Colonic mucosa (tissue), 4 donors: ENCODE data around the gene HOXA10. TPM values are rescaled to one million over a fixed set of nuclear protein-coding genes. Genes with fewer than 3 reads are reported as not detected.

Experiments
- DNase-seq: peaks from one replicate; pipeline ENCODE4 v3.0.0-alpha.2; 2020
- H3K27ac ChIP-seq: fragments of 200-600 bp; one replicate; pipeline ENCODE4 v1.8.0; 2021
- H3K27me3 ChIP-seq: fragments of 200-600 bp; one replicate; pipeline ENCODE4 v1.8.0; 2021
- H3K36me3 ChIP-seq: fragments of 200-600 bp; one replicate; pipeline ENCODE4 v1.8.0; 2021
- H3K4me1 ChIP-seq: fragments of 200-600 bp; one replicate; pipeline ENCODE4 v1.8.0; 2021; ENCODE audit warnings: mild to moderate bottlenecking
- H3K4me3 ChIP-seq: fragments of 200-600 bp; one replicate; pipeline ENCODE4 v1.8.0; 2021
- H3K9ac ChIP-seq, 2 donors: one replicate each; pipeline ENCODE4 v1.7.0; 2013; ENCODE audit warnings: control low read depth in 2 of 2, low read depth in 2 of 2, low read length in 2 of 2
- H3K9me3 ChIP-seq: fragments of 200-600 bp; one replicate; pipeline ENCODE4 v1.8.0; 2021
- intact Hi-C: fragments of 100-400 bp; cut with DNase I; formaldehyde crosslinking; loops from one replicate; pipeline ENCODE4 v1.14.1; 2022
- total RNA-seq, 2 donors: library from RNA; stranded (reverse); fragmentation: NEBNext Ultra II Directional in 1 of 2; extraction: Animal tissue kit (Norgen Biotek cat#: 25700) in 1 of 2; gene quantifications; one replicate each; pipeline ENCODE4 v1.2.1, GENCODE V29; 2021
- TF ChIP-seq, protein P1 (sequence below): fragments of 200-600 bp; IDR thresholded peaks from one replicate; pipeline ENCODE4 v1.8.0; 2022; ENCODE audit warnings: antibody characterized with exemption, mild to moderate bottlenecking
- donor health status: healthy.
- donor health status: DM: no; HTN: no; CAD: no.
- donor health status: DM: no; HTN: no; CAD: no.

The HOXA10 gene
- total RNA-seq, 2 donors from 2014 or later, result 25.4 to 26.0 TPM

DNA sequence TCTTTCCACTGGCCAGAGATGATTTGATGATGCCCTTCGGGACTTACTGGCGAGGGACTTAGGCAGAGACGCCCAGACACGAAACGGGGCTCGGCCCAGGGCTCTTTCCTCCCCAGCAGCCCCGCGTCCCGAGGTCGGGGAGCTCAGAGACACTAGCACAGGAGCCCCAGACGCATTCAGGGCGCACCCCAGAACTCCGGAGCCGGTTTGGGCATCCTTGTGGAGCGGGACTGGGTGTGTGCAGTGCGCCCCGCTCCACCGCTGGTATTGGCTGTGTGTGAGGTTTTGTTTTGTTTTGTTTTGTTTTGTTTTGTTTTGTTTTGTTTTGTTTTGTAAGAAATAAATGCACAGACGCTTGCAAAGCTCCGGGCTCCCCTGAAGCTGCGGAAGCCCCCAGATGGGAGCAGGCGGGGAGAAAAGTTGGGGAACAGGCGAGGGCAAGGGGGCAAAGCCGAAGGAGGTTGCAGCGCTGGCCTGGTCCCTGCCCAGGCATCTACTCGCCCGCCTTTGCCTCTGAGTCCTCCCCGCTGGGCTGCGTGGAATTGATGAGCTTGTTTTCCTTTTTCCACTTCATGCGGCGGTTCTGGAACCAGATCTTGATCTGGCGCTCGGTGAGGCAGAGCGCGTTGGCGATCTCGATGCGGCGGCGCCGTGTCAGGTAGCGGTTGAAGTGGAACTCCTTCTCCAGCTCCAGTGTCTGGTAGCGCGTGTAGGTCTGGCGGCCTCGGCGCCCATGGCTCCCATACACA is 28.8 kb downstream of the HOXA10 start:
- no peaks in the 10 kb centered on the region for H3K36me3 ChIP-seq
- no peaks in the 10 kb centered on the region for H3K9me3 ChIP-seq
- H3K4me3 ChIP-seq, result no peak overlapping the region
- peak overlapping the region; percentile 84 for H3K27ac ChIP-seq
- intact Hi-C loops, result no loop called here
- H3K4me1 ChIP-seq, result peaks cover 17% of the 10 kb centered on the region
- DNase-seq, result peak; percentile 47
- H3K9ac ChIP-seq, result peak overlapping the region; percentile 46 to 100
- TF ChIP-seq, protein P1, sequence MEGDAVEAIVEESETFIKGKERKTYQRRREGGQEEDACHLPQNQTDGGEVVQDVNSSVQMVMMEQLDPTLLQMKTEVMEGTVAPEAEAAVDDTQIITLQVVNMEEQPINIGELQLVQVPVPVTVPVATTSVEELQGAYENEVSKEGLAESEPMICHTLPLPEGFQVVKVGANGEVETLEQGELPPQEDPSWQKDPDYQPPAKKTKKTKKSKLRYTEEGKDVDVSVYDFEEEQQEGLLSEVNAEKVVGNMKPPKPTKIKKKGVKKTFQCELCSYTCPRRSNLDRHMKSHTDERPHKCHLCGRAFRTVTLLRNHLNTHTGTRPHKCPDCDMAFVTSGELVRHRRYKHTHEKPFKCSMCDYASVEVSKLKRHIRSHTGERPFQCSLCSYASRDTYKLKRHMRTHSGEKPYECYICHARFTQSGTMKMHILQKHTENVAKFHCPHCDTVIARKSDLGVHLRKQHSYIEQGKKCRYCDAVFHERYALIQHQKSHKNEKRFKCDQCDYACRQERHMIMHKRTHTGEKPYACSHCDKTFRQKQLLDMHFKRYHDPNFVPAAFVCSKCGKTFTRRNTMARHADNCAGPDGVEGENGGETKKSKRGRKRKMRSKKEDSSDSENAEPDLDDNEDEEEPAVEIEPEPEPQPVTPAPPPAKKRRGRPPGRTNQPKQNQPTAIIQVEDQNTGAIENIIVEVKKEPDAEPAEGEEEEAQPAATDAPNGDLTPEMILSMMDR, result no peak
- H3K27me3 ChIP-seq, result no peaks in the 10 kb centered on the region

DNA sequence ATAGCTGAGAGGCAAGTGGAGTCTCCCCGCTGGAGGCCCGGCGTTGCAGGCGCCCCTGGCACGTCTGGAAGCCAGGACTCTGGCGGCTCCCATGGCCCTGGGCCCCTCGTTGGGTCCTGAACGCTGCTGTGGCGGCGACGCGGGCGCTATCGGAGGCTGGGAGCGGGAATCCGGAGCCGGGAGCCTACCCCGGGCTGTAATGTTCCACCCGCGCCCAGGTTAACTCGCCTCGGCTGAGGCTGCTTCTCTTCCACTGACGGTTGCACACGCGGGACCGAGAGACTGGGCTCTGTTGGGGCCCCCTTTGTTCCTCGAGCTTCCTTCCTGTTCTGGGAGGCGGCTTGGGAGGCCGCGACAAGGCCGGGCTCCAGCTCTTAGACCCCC is 29.3 kb downstream of the HOXA10 start:
- TF ChIP-seq, protein P1, result no peak
- Histone ChIP-seq H3K4me1 (peaks cover 17% of the 10 kb centered on the region), H3K9me3 (no peaks in the 10 kb centered on the region), H3K36me3 (no peaks in the 10 kb centered on the region), H3K4me3 (peak overlapping the region; percentile 1), H3K9ac (peak overlapping the region; percentile 46 to 100), H3K27ac (peak overlapping the region; percentile 84), H3K27me3 (no peaks in the 10 kb centered on the region)
- peak; percentile 44 for DNase-seq
- intact Hi-C loops, result loop anchor here (5.0 kb wide), 1 partner anchor 37 kb away; no protein-coding TSS in a partner anchor

DNA sequence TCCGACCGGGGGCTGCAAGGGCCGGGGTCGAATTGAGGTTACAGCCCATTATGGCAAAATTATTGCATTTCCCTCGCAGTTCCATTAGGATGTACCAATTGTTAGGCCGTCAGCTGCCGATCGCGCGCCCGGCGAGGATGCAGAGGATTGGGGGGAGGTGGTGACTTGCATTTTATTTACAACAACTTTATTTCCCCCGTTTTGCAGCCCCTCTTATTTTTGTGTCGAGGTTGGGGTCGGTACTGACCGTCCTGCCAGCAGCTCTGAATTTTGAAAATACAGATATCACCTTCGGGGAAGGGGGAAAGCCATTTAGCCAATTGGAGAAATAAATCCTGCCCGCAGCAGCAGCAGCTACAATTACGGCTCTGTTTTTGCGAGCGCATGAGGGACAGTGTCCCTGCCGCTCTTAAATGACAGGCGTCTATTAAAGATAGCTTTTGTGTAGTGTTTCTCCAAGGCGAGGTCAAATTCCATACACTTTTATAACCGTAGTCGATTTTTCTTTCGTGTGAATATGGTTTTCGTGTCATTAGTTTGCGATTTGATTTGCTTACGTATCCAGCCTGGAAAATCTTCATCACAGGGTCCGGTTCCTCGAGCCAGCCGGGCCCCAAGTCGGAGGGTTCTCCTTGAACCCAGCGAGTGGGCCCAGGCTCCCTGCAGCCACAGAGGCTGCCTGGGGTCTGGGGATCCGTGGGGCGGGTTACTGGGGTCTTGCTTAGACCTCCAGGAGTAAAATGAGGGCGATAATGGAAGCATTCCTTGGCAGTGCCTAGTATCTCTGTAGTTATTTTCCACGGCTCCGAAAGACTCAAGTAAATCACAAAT is 30.0 kb downstream of the HOXA10 start:
- DNase-seq, result peak; percentile 61
- peak overlapping the region; percentile 84 for H3K27ac ChIP-seq
- no peaks in the 10 kb centered on the region for H3K9me3 ChIP-seq
- peak overlapping the region; percentile 30 to 100 for H3K9ac ChIP-seq
- no peaks in the 10 kb centered on the region for H3K36me3 ChIP-seq
- intact Hi-C loops, result loop anchor here (5.0 kb wide), 1 partner anchor 37 kb away; no protein-coding TSS in a partner anchor
- H3K27me3 ChIP-seq, result no peaks in the 10 kb centered on the region
- TF ChIP-seq, protein P1, result no peak
- peaks cover 17% of the 10 kb centered on the region for H3K4me1 ChIP-seq
- peak overlapping the region; percentile 1 for H3K4me3 ChIP-seq

DNA sequence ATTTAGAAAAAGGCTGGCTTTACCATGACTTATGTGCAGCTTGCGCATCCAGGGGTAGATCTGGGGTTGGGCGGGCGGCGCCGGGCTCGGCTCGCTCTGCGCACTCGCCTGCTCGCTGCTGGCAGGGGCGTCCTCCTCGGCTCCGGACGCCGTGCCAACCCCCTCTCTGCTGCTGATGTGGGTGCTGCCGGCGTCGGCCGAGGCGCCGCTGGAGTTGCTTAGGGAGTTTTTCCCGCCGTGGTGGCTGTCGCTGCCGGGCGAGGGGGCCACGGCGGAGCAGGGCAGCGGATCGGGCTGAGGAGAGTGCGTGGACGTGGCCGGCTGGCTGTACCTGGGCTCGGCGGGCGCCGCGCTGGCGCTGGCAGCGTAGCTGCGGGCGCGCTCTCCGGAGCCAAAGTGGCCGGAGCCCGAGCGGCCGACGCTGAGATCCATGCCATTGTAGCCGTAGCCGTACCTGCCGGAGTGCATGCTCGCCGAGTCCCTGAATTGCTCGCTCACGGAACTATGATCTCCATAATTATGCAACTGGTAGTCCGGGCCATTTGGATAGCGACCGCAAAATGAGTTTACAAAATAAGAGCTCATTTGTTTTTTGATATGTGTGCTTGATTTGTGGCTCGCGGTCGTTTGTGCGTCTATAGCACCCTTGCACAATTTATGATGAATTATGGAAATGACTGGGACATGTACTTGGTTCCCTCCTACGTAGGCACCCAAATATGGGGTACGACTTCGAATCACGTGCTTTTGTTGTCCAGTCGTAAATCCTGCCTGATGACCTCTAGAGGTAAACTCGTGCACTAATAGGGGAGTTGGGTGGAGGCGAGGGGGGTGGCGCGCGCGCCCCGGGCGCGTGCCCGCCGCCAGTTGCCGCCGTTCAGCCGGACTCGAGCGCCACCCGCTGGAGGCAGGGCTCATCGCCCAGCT is 30.8 kb downstream of the HOXA10 start, which contains the start of gene HOXA5:
Gene HOXA5, minus strand, starts transcription at position 659 of the 927 bp plus-strand sequence. Its CDS starts 74 bp downstream, at position 585.
- Histone ChIP-seq H3K9me3 (no peaks in the 10 kb centered on the region), H3K4me3 (peak within 1 kb of the TSS; percentile 43), H3K27ac (peak within 1 kb of the TSS; percentile 84), H3K36me3 (no peaks in the 10 kb centered on the region), H3K27me3 (no peaks in the 10 kb centered on the region), H3K9ac (peak within 1 kb of the TSS; percentile 75 to 100), H3K4me1 (peaks cover 17% of the 10 kb centered on the region)
- TF ChIP-seq, protein P1, result peak; percentile 80
- peak; percentile 85 for DNase-seq
- intact Hi-C loops, result loop anchor here (5.0 kb wide), 1 partner anchor 36 kb away; no protein-coding TSS in a partner anchor
